WTC11 (cell line): ENCODE results near the gene EEIG1. TPM values are rescaled to one million over a fixed set of nuclear protein-coding genes. Genes with fewer than 3 reads are reported as not detected.

Source experiments
- ATAC-seq: fragments of 200-7000 bp; cut with Tn5 transposase; 2 replicates; pipeline ENCODE4 v1.10.0; 2021; ENCODE audit warnings: mild to moderate bottlenecking, moderate library complexity
- CTCF ChIA-PET: fragments of 300-600 bp; sonication (Branson Sonifier 250); formaldehyde crosslinking; loops from one replicate; lab custom pipeline; 2021; ENCODE audit warnings: antibody characterized with exemption; lab: Charles Lee
- POLR2A ChIA-PET: fragments of 350-600 bp; sonication (Branson Sonifier 250); formaldehyde crosslinking; loops from one replicate; lab custom pipeline; 2021; ENCODE audit warnings: antibody characterized with exemption; lab: Charles Lee
- DNase-seq: peaks from one replicate; pipeline ENCODE4 v3.0.0; 2021; ENCODE audit warnings: low spot score
- H3K27ac Mint-ChIP-seq: 2 replicates; pipeline ENCODE4 v1.8.0; 2021; ENCODE audit warnings: mixed read lengths
- H3K27me3 Mint-ChIP-seq: 2 replicates; pipeline ENCODE4 v1.8.0; 2021; ENCODE audit warnings: low read depth, mild to moderate bottlenecking, moderate library complexity, mixed read lengths
- H3K36me3 Mint-ChIP-seq: 2 replicates; pipeline ENCODE4 v1.8.0; 2021; ENCODE audit warnings: mixed read lengths
- H3K4me1 Mint-ChIP-seq: 2 replicates; pipeline ENCODE4 v1.8.0; 2022; ENCODE audit warnings: mixed read lengths
- H3K4me3 Mint-ChIP-seq: 2 replicates; pipeline ENCODE4 v1.8.0; 2021; ENCODE audit warnings: mild to moderate bottlenecking, moderate library complexity, mixed read lengths
- H3K9me3 Mint-ChIP-seq: 2 replicates; pipeline ENCODE4 v1.8.0; 2021; ENCODE audit warnings: mixed read lengths
- AR ChIP-seq: fragments of 250-450 bp; sonication (Bioruptor Pico); IDR thresholded peaks from 2 replicates; pipeline ENCODE4 v1.9.0; 2021; ENCODE audit warnings: mild to moderate bottlenecking
- ATF2 ChIP-seq: sonication (generic); formaldehyde crosslinking; IDR thresholded peaks from 2 replicates; pipeline ENCODE4 v1.8.1; 2022; ENCODE audit warnings: low read depth, missing genetic modification reagents, borderline replicate concordance
- E2F1 ChIP-seq: sonication (generic); formaldehyde crosslinking; IDR thresholded peaks from 2 replicates; pipeline ENCODE4 v1.8.0; 2022; ENCODE audit warnings: mild to moderate bottlenecking, missing genetic modification reagents
- E2F5 ChIP-seq: sonication (generic); formaldehyde crosslinking; IDR thresholded peaks from 2 replicates; pipeline ENCODE4 v1.8.1; 2022; ENCODE audit warnings: mild to moderate bottlenecking, moderate library complexity, missing genetic modification reagents
- ERG ChIP-seq: fragments of 250-450 bp; sonication (Bioruptor Pico); IDR thresholded peaks from 2 replicates; pipeline ENCODE4 v1.8.0; 2021; ENCODE audit warnings: mild to moderate bottlenecking
- MAX ChIP-seq: sonication (generic); formaldehyde crosslinking; IDR thresholded peaks from 2 replicates; pipeline ENCODE4 v1.8.0; 2022; ENCODE audit warnings: mild to moderate bottlenecking, missing genetic modification reagents
- MXD4 ChIP-seq: fragments of 250-450 bp; sonication (Bioruptor Pico); IDR thresholded peaks from 2 replicates; pipeline ENCODE4 v1.8.0; 2021; ENCODE audit warnings: mild to moderate bottlenecking, moderate library complexity, borderline replicate concordance
- NR2C2 ChIP-seq: sonication (generic); formaldehyde crosslinking; IDR thresholded peaks from 2 replicates; pipeline ENCODE4 v1.8.0; 2022; ENCODE audit warnings: mild to moderate bottlenecking, missing genetic modification reagents
- ZMAT4 ChIP-seq: fragments of 250-450 bp; sonication (Bioruptor Pico); IDR thresholded peaks from 2 replicates; pipeline ENCODE4 v1.9.0; 2021; ENCODE audit warnings: mild to moderate bottlenecking
- ZNF512 ChIP-seq: sonication (generic); formaldehyde crosslinking; IDR thresholded peaks from 2 replicates; pipeline ENCODE4 v1.8.1; 2022; ENCODE audit warnings: missing genetic modification reagents, borderline replicate concordance
- ZNF532 ChIP-seq: fragments of 250-450 bp; sonication (Bioruptor Pico); IDR thresholded peaks from 2 replicates; pipeline ENCODE4 v1.9.0; 2021; ENCODE audit warnings: mild to moderate bottlenecking, borderline replicate concordance
- total RNA-seq: library from RNA; stranded (reverse); gene quantifications from 3 replicates; pipeline ENCODE4 v1.2.3, GENCODE V29; 2021

EEIG1 gene
- total RNA-seq, 1 experiment from 2014 or later: 66.4 TPM

- TF ChIP-seq ZNF532 (CRISPR knock-in tag) (no peak), MAX (peak; percentile 25; the same call in 1 of the 2 replicates), NR2C2 (CRISPR knock-in tag) (0 out of 2 replicates have a peak, but pooled peaks have one; percentile 20), E2F5 (CRISPR knock-in tag) (no peak)
- TF ChIP-seq, all 79 proteins: peak for 5
Measured at GRCh38 chr9:127955294-127956015, 25.3 kb downstream of the EEIG1 start (continued).

GRCh38 chr9:127954831-127955293, 25.9 kb downstream of the EEIG1 start:
- no peak overlapping the region for H3K4me3 Mint-ChIP-seq
- DNase-seq (no peak), ATAC-seq (no peak)
- no peak overlapping the region for H3K27ac Mint-ChIP-seq
- ChIA-PET POLR2A (interaction anchor here (0.6 to 1.4 kb wide), 3 partner anchors 17 to 79 kb away, joined by 3 to 4 read pairs (median 3); partner anchors contain the start of gene DPM2), CTCF (interaction anchor here (0.9 to 5.5 kb wide), 27 partner anchors 8 to 196 kb away, joined by 3 to 121 read pairs (median 6); partner anchors contain the start of genes EEIG1, NAIF1 and PIP5KL1)
- peaks cover 4% of the 10 kb centered on the region; the same call in 1 of the 2 replicates for H3K9me3 Mint-ChIP-seq
- no peaks in the 10 kb centered on the region for H3K36me3 Mint-ChIP-seq
- TF ChIP-seq MXD4 (no peak), E2F1 (CRISPR knock-in tag) (no peak), ERG (CRISPR knock-in tag) (no peak), AR (CRISPR knock-in tag) (no peak), ATF2 (CRISPR knock-in tag) (no peak), ZNF512 (CRISPR knock-in tag) (no peak), ZMAT4 (CRISPR knock-in tag) (no peak)
- peaks cover 12% of the 10 kb centered on the region for H3K4me1 Mint-ChIP-seq
- no peaks in the 10 kb centered on the region for H3K27me3 Mint-ChIP-seq
